Measurements from ENCODE around the gene VPS4A. TPM values are rescaled to one million over a fixed set of nuclear protein-coding genes. Genes with fewer than 3 reads are reported as not detected.

Gene VPS4A
- total RNA-seq, 2 experiments from 2014 or later: 34.3 to 35.8 TPM

DNA sequence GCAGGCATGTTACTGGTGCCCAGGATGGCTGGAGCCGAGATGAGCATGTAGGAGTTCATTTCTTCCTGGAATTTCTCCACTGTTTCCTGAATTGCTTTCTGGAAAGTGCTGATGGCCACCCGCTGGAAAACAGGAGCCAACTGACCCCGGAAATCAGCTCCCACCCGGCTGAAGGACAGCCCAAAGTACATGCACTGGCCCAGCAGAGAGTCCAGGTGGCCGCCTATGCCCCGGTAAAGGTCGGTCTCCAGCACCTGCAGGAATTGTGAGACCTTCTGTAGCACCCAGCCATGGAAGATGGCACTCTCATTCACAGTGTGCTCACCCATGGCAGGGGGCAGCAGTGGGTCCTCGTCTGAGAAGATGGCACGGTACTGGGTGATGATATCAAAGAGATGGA lies 23.5 kb downstream of the VPS4A start:
- Mint-ChIP-seq H3K9me3 (no peaks in the 10 kb centered on the region), H3K27me3 (ENCODE audit: low read depth) (no peaks in the 10 kb centered on the region), H3K27ac (no peak overlapping the region), H3K4me3 (no peak overlapping the region), H3K4me1 (ENCODE audit: low read depth) (peaks cover 38% of the 10 kb centered on the region), H3K36me3 (ENCODE audit: low read depth) (peaks cover 32% of the 10 kb centered on the region)
- DNase-seq: no peak
- intact Hi-C loops (cut with micrococcal nuclease): no loop called here
- CTCF ChIA-PET: no interaction called here

DNA sequence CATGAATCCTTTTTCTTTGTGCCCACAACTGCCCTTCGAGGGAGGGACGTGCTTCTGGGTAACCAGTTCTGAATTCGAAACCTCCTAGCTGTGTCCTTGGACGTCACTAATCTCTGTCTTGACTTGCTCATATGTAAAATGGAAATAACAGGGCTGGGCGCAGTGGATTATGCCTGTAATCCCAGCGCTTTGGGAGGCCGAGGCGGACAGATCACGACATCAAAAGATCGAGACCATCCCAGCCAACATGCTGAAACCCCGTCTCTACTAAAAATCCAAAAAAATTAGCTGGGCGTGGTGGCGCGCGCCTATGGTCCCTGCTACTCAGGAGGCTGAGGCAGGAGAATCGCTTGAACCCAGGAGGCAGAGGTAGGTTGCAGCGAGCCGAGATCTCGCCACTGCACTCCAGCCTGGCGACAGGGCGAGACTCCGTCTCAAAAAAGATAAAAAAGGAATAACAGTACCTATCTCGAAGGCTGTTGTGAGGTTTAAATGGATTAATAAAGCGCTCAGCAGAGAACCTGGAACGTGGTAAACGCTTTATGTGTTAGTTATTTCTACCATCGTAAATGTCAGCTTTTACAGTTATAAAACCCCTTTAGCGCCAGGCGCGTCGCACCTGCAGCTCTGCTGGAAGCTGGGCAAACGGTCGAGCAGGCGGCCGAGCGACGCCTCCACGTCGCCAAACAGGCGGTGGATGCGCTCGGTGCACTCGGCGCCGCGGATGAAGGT lies 27.6 kb downstream of the VPS4A start:
- intact Hi-C loops (cut with micrococcal nuclease): loop anchor here (1.0 to 2.0 kb wide), 5 partner anchors 8 to 416 kb away; partner anchors contain the start of genes NFAT5, NOB1, PDF and TERF2
- no peak for DNase-seq

DNA sequence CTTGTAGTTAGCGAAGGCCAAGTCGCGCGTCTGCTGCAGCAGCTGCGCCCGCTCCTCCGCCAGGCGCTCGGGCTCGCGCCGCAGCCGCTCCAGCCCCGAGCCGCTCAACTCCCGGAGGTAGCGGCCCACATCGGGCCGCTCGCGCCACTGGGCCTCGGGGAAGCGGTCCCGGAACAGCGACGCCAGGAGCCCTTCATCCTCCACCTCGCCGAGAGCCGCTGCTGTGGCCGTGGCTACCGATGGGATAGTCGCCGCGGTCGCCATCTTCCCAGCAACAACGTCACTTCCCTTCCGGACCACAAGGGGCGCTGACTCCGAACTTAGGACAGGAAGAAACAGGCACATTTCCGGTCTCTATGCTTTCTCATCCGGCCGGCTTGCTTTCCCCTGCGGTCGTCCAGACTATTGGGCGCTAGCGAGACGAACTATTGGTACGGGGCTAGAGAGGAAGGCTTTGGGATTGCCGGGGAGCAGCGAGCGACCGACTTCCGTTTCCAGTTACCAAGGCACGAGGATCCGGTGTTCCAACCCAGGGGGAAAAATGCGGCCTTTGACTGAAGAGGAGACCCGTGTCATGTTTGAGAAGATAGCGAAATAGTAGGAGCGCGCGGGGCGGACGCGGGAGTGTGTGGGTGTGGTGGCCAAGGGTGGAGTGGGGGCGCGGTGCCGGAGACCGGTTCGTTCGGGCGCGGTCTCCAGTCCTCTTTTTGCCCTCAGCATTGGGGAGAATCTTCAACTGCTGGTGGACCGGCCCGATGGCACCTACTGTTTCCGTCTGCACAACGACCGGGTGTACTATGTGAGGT lies 28.3 kb downstream of the VPS4A start, which contains the start of the genes COG8 and NIP7:
COG8 (minus strand) TSS at position 276 of the 806 bp plus-strand sequence; CDS start at position 264, 12 bp downstream.
NIP7 (plus strand) TSS at position 484 of the 806 bp plus-strand sequence; CDS start at position 542, 58 bp downstream.
- Mint-ChIP-seq H3K27me3 (ENCODE audit: low read depth) (no peaks in the 10 kb centered on the region), H3K4me1 (ENCODE audit: low read depth) (peaks cover 53% of the 10 kb centered on the region), H3K36me3 (ENCODE audit: low read depth) (peaks cover 42% of the 10 kb centered on the region), H3K9me3 (no peaks in the 10 kb centered on the region), H3K4me3 (peak within 1 kb of the TSS; percentile 98), H3K27ac (peak within 1 kb of the TSS; percentile 95)
- CTCF ChIA-PET: interaction anchor here (0.6 to 2.2 kb wide), 8 partner anchors 9 to 415 kb away, joined by 3 to 8 read pairs (median 4); partner anchors contain the start of genes NOB1 and PDF
- intact Hi-C loops (cut with micrococcal nuclease): loop anchor here (1.0 to 2.0 kb wide), 5 partner anchors 9 to 415 kb away; partner anchors contain the start of genes NFAT5, NOB1, PDF and TERF2
- peak; percentile 96 for DNase-seq

More for the DNA sequence above, 27.6 kb downstream of the VPS4A start:
- Mint-ChIP-seq H3K27me3 (ENCODE audit: low read depth) (no peaks in the 10 kb centered on the region), H3K9me3 (no peaks in the 10 kb centered on the region), H3K27ac (peak overlapping the region; percentile 80), H3K4me1 (ENCODE audit: low read depth) (peaks cover 53% of the 10 kb centered on the region), H3K4me3 (peak overlapping the region; percentile 98), H3K36me3 (ENCODE audit: low read depth) (peaks cover 43% of the 10 kb centered on the region)
- CTCF ChIA-PET: interaction anchor here (0.6 to 1.9 kb wide), 5 partner anchors 9 to 416 kb away, joined by 3 to 6 read pairs (median 4); partner anchors contain the start of genes NOB1 and PDF

DNA sequence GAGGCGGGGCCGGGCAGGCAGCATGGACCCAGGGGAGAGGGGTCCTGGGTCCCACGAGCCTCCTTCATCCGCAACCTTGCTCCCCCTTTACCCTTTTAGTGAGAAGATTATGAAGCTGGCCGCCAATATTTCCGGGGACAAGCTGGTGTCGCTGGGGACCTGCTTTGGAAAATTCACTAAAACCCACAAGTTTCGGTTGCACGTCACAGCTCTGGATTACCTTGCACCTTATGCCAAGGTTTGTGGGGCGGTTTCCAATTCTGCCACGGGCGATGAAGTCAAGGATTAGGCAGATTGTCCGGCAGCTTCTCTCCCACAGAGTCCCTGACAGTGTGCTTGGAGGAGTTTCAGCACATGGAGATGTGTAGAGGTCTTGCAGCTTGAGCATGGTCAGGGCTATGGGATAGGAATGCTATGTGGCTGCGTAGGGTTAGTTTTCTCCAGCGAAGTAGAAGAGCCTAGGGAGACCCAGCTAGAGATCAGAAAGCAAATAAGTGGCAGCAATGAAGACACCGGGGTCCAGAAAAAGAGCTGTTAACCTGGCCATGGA lies 29.0 kb downstream of the VPS4A start:
- Mint-ChIP-seq H3K9me3 (no peaks in the 10 kb centered on the region), H3K27ac (peak overlapping the region; percentile 95), H3K36me3 (ENCODE audit: low read depth) (peaks cover 36% of the 10 kb centered on the region), H3K4me1 (ENCODE audit: low read depth) (peaks cover 51% of the 10 kb centered on the region), H3K27me3 (ENCODE audit: low read depth) (no peaks in the 10 kb centered on the region), H3K4me3 (peak overlapping the region; percentile 98)
- DNase-seq: peak; percentile 53
- intact Hi-C loops (cut with micrococcal nuclease): no loop called here
- CTCF ChIA-PET: interaction anchor here (1.2 to 2.2 kb wide), 4 partner anchors 9 to 414 kb away, joined by 3 to 8 read pairs (median 4); partner anchors contain the start of genes NOB1 and PDF

DNA sequence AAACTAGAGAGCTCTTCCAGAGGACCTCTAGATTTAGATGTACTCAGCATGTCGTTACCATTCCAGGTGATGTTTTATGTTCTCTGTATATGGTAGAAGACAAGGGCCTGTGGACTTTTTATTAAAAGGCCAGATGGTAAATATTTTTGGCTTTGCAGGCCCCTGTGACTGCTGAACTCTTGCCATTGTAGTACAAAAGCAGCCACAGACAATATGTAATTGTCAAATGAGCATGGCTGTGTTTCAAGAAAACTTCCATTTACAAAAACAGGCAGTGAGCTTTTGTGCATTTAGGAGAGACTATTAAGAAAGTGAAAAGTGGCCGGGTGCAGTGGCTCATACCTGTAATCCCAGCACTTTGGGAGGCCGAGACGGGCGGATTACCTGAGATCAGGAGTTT lies 33.0 kb downstream of the VPS4A start:
- intact Hi-C loops (cut with micrococcal nuclease): no loop called here
- peaks cover 33% of the 10 kb centered on the region for H3K4me1 Mint-ChIP-seq (ENCODE audit: low read depth)
- no peak overlapping the region for H3K27ac Mint-ChIP-seq
- peaks cover 35% of the 10 kb centered on the region for H3K36me3 Mint-ChIP-seq (ENCODE audit: low read depth)
- no peak for DNase-seq
- no peaks in the 10 kb centered on the region for H3K9me3 Mint-ChIP-seq
- no peaks in the 10 kb centered on the region for H3K27me3 Mint-ChIP-seq (ENCODE audit: low read depth)
- H3K4me3 Mint-ChIP-seq: no peak overlapping the region
- CTCF ChIA-PET: no interaction called here

DNA sequence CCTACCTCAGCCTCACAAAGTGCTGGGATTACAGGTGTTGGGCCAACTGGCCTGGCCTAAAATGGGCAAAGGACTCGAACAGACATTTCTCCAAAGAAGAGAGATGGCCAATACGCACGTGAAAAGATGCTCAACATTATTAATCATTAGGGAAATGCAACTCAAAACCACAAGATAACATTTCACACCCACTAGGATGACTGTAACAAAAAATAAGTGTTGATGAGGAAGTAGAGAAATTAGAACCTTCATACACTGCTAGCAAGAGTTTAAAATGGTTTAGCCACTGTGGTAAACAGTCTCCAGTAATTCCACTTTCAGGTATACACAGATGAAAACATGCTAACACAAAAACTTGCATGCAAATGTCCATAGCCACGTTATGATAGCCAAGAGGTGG lies 34.8 kb downstream of the VPS4A start:
- Mint-ChIP-seq H3K9me3 (no peaks in the 10 kb centered on the region), H3K27ac (no peak overlapping the region), H3K27me3 (ENCODE audit: low read depth) (no peaks in the 10 kb centered on the region), H3K36me3 (ENCODE audit: low read depth) (peaks cover 29% of the 10 kb centered on the region), H3K4me3 (no peak overlapping the region), H3K4me1 (ENCODE audit: low read depth) (peaks cover 22% of the 10 kb centered on the region)
- CTCF ChIA-PET: no interaction called here
- no peak for DNase-seq
- intact Hi-C loops (cut with micrococcal nuclease): no loop called here

DNA sequence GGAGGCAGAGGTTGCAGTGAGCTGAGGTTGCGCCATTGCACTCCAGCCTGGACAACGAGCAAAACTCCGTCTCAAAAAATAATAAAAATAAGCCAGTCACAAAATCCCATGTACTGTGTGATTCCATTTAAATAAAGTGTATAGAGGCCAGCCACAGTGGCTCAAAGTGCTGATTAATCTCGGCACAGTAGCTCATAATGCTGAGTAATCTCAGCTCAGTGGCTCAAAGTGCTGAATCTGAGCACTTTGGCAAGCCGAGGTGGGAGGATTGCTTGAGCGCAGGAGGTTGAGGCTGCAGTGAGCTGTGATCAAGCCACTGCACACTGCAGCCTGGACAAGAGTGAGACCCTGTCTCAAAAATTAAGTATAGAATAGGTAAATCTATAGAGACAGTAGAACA lies 35.5 kb downstream of the VPS4A start:
- no peak for DNase-seq
- H3K9me3 Mint-ChIP-seq: no peaks in the 10 kb centered on the region
- no peak overlapping the region for H3K27ac Mint-ChIP-seq
- peaks cover 15% of the 10 kb centered on the region for H3K4me1 Mint-ChIP-seq (ENCODE audit: low read depth)
- intact Hi-C loops (cut with micrococcal nuclease): no loop called here
- no peaks in the 10 kb centered on the region for H3K27me3 Mint-ChIP-seq (ENCODE audit: low read depth)
- peaks cover 24% of the 10 kb centered on the region for H3K36me3 Mint-ChIP-seq (ENCODE audit: low read depth)
- CTCF ChIA-PET: no interaction called here
- no peak overlapping the region for H3K4me3 Mint-ChIP-seq

DNA sequence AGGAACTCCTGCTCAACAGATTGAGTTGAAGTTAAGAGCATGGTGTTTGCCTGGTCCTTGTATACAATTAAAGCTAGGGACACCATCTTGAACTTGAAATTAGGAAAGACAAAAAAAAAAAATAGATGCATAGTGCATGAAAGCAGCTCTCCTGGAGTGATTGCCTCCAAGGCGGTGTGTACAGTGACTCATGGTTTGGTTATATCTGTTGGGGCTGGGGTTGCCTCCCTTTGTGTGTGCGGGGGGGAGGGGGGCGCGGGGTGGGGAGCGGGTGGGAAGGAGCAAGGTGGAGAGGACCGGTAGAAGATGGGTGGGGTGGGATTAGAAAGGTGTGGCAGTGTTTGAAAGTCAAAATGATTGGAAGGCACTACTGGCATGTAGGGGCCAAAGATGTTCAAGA lies 37.1 kb downstream of the VPS4A start:
- Mint-ChIP-seq H3K4me3 (no peak overlapping the region), H3K4me1 (ENCODE audit: low read depth) (peaks cover 6% of the 10 kb centered on the region), H3K27ac (no peak overlapping the region), H3K9me3 (no peaks in the 10 kb centered on the region), H3K27me3 (ENCODE audit: low read depth) (no peaks in the 10 kb centered on the region), H3K36me3 (ENCODE audit: low read depth) (peaks cover 24% of the 10 kb centered on the region)
- intact Hi-C loops (cut with micrococcal nuclease): no loop called here
- CTCF ChIA-PET: no interaction called here
- DNase-seq: no peak

DNA sequence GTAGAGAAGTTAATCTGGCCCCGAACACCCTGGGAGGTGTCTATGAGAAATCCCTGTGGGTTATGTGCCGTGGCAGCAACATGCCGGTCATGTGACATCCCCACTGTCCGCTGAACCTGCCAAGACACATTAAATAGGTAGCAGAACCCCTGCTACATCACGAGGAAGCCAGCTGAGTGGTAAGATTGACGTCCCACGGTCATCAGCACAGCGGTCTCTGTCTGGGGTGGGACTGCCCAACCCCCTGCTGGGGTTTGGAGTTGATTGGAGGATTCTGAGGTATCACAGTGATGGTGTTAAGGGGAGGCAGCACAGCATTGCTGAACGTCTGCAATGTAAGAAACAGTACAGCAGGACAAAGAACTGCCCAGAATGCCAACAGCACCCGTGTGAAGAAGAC lies 38.4 kb downstream of the VPS4A start:
- Mint-ChIP-seq H3K36me3 (ENCODE audit: low read depth) (peaks cover 19% of the 10 kb centered on the region), H3K9me3 (no peaks in the 10 kb centered on the region), H3K4me3 (no peak overlapping the region), H3K27me3 (ENCODE audit: low read depth) (no peaks in the 10 kb centered on the region), H3K27ac (no peak overlapping the region), H3K4me1 (ENCODE audit: low read depth) (peaks cover 4% of the 10 kb centered on the region)
- no peak for DNase-seq
- CTCF ChIA-PET: no interaction called here
- intact Hi-C loops (cut with micrococcal nuclease): no loop called here

DNA sequence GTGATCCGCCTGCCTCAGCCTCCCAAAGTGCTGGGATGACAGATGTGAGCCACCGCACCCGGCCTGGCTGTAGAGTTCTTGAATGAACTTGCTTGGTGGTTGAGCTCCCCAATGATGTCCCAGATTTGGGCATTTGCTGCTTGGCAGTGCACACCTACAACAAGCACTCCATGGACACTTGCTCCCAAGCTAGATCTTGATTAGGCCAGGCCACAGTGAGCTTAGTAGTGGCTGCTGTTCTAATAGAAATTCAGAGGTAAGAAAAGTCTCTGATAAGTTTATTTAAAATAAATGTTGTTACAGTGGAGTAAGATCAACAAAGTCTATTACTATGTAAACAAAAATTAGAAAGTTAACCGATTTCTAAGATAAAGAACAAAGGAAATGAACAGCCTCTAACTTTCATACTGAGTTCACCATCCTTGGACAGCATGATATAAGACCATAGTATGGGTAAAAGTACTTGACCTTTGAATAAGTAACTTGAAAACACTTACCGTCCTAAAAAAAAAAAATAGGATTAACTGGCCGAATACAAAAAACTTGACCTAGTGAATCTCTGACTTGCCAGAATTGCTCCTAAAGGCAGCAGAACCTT lies 39.5 kb downstream of the VPS4A start:
- H3K27me3 Mint-ChIP-seq (ENCODE audit: low read depth): no peaks in the 10 kb centered on the region
- no peak overlapping the region for H3K27ac Mint-ChIP-seq
- intact Hi-C loops (cut with micrococcal nuclease): no loop called here
- H3K4me3 Mint-ChIP-seq: no peak overlapping the region
- no peaks in the 10 kb centered on the region for H3K9me3 Mint-ChIP-seq
- CTCF ChIA-PET: interaction anchor here (0.6 kb wide), 2 partner anchors 17 to 44 kb away, joined by 3 to 8 read pairs; no protein-coding TSS in a partner anchor
- DNase-seq: no peak
- H3K4me1 Mint-ChIP-seq (ENCODE audit: low read depth): peaks cover 2% of the 10 kb centered on the region
- peaks cover 26% of the 10 kb centered on the region for H3K36me3 Mint-ChIP-seq (ENCODE audit: low read depth)

DNA sequence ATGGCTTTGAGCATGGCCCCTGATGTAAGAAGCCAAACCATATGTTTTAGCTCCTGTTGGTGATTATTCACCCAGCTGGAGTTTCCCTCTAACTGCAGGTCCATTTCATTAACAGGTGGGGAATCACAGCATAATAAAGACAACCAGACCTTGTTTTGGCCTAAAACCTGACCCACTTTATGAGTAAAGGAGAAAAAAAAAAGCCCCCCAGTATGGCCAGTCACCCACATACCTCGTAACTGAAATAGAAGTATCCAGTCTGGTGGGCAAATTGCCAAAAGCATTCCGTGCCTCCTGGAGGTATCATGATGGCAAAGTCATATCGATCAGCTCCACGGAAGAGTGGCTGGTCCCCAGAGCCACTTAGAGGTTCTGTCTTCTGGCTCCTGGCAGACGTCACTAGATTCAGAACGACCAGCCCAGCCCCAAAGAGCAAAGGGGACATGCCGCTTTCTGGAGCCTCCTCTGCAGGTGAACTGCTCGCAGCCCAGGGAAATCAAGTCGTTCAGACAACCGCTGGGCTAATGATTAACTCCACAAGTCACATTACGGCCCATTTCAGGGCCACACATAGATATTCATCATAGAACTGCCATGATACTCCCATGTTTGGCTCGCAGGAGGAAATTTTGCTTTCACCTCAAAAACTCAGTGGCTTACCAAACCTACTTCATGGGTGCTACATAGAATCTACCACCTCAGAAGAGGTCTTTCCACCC lies 40.3 kb downstream of the VPS4A start, which contains the start of gene TMED6:
TMED6 (minus strand) TSS at position 478 of the 719 bp plus-strand sequence; CDS start at position 445, 33 bp downstream.
- Mint-ChIP-seq H3K27me3 (ENCODE audit: low read depth) (no peaks in the 10 kb centered on the region), H3K36me3 (ENCODE audit: low read depth) (peaks cover 28% of the 10 kb centered on the region), H3K9me3 (no peaks in the 10 kb centered on the region), H3K27ac (peak within 1 kb of the TSS; percentile 46), H3K4me1 (ENCODE audit: low read depth) (no peaks in the 10 kb centered on the region), H3K4me3 (no peak within 1 kb of the TSS)
- CTCF ChIA-PET: interaction anchor here (0.6 kb wide), 2 partner anchors 18 to 45 kb away, joined by 3 to 8 read pairs; no protein-coding TSS in a partner anchor
- DNase-seq: no peak
- intact Hi-C loops (cut with micrococcal nuclease): no loop called here

Data from activated naive CD4-positive, alpha-beta T cell treated with anti-CD3 and anti-CD28 coated beads for 36 hours (primary cell).